Fibroblast of villous mesenchyme (primary cell): ENCODE results near the gene PXDC1. TPM values are rescaled to one million over a fixed set of nuclear protein-coding genes. Genes with fewer than 3 reads are reported as not detected.

Source experiments
- DNase-seq: peaks from one replicate; pipeline ENCODE4 v3.0.0-alpha.2; 2010; ENCODE audit warnings: low read depth
- H3K4me3 ChIP-seq: 2 replicates; pipeline ENCODE4 v1.5.1; 2011; ENCODE audit warnings: low read depth, mild to moderate bottlenecking, low read length
- total RNA-seq: library from RNA; depleted of rRNA; stranded (reverse); fragments of >200 nt; gene quantifications from 2 replicates; pipeline ENCODE4 v1.2.3, GENCODE V29; 2012
- TF ChIP-seq, protein P1 (sequence below): IDR thresholded peaks from 2 replicates; pipeline ENCODE4 v1.5.1; 2012; ENCODE audit warnings: low read depth, mild to moderate bottlenecking, low read length; ENCODE audit not compliant: insufficient read depth

Gene PXDC1
- total RNA-seq, 1 donor: 92.4 TPM

- TF ChIP-seq, protein P1, sequence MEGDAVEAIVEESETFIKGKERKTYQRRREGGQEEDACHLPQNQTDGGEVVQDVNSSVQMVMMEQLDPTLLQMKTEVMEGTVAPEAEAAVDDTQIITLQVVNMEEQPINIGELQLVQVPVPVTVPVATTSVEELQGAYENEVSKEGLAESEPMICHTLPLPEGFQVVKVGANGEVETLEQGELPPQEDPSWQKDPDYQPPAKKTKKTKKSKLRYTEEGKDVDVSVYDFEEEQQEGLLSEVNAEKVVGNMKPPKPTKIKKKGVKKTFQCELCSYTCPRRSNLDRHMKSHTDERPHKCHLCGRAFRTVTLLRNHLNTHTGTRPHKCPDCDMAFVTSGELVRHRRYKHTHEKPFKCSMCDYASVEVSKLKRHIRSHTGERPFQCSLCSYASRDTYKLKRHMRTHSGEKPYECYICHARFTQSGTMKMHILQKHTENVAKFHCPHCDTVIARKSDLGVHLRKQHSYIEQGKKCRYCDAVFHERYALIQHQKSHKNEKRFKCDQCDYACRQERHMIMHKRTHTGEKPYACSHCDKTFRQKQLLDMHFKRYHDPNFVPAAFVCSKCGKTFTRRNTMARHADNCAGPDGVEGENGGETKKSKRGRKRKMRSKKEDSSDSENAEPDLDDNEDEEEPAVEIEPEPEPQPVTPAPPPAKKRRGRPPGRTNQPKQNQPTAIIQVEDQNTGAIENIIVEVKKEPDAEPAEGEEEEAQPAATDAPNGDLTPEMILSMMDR: no peak
- H3K4me3 ChIP-seq: no peak overlapping the region
- no peak for DNase-seq
These were observed 25.1 kb downstream of the PXDC1 start for GRCh38 chr6:3726421-3726820.

DNA sequence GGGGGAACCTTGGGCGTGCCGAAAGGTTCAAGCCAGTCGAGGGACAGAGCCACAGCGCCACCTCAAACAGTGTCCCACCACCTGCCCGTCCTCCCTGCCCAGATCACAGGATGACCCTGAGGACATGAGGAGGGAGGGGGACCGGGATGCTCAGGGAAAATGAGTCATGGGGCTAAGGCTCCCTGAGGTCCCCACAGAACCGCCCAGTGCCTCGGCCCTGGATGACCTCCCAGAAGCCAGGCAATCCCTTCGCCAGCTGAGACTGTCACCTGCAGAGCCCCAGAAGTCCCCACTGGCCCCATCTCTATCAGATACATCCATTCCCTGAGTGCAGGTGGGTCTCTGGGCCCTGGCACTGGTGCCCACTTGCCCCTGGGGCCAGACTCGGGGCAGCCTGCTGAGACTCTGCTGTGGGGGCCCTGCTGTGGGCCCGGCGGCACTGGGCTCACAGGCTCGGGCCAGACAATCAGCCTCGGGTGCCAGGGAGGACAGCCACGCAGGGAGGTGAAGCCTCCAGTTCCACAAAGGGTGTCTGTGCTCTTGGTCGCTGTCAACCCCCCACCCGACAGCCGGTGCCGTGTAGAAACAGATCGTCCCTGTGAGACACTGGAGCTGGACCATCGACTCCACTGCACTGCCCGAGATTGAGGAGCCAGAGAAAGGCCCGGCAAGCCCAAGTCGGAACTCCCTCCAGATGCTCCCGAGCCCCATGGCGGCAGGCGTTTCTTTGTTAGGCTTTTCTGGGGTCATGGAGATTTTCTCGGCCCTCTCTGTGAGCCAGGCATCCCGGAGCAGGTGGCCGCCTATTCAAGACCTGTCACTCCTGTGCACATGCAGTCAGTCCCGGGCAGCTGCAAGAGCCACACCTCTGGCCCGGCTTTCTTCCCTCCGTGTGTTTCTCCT is 26.1 kb downstream of the PXDC1 start:
- TF ChIP-seq, protein P1: no peak
- no peak for DNase-seq
- H3K4me3 ChIP-seq: no peak overlapping the region

DNA sequence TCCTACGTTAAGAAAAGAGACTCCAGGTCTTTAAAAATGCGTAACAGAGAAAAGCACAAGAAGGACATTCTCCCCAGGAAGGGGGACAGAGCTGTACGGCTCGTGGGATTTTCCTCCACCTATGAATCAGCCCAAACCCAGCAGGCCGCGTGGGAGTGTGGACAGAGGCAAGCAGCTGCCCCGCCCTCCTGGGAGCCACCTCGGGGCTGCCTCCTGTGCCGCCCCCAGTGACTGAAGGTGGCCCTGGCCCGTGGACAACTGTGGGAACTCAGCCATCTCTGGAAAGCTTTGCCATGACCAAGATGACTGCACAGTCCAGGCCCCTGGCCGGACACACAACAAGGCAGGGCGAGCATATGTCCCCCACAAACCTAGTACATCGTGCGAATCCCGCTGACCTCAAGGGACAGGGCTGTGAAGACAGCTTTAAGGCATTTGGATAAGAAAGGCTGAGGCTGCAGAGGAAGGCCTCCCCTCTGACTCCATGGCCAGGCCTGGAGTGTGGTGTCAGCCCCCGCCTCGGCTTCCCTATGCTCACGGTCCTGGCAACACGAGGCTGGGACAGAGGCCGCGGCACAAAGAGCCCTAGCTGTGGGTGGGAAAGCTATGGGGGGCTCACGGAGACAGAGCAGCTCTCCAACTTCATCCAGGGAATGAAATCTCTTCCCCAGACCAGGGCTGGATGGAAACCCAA is 26.9 kb downstream of the PXDC1 start:
- DNase-seq: no peak
- no peak overlapping the region for H3K4me3 ChIP-seq
- TF ChIP-seq, protein P1: no peak

- TF ChIP-seq, protein P1: no peak
- H3K4me3 ChIP-seq: no peak overlapping the region
- DNase-seq: no peak
These were observed 27.5 kb downstream of the PXDC1 start for GRCh38 chr6:3723966-3724365.

GRCh38 chr6:3723251-3723650 is 28.3 kb downstream of the PXDC1 start:
- no peak for DNase-seq
- H3K4me3 ChIP-seq: no peak overlapping the region
- TF ChIP-seq, protein P1: no peak

DNA sequence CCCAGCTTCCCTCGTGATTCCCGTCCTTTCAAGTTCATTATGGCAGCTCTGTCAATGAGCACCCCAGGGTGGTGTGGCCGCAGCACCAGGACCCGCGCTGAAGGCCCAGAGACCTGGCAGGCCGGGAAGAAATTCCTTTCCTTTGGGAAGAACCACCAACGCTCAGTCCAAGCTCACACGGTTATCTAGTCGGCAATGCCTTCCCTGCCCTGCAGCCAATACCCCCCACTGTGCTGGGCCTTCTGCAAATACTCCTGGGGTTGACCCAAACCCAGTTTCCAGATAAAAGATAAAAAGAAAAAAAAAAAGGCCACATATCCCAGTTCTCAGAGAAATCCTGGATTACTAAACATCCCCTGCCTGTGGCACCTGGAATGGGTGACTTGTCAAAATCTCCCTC is 28.7 kb downstream of the PXDC1 start:
- DNase-seq: no peak
- no peak overlapping the region for H3K4me3 ChIP-seq
- TF ChIP-seq, protein P1: no peak
